Measurements from ENCODE around the gene EML2.
"Not testable (repeated sequence)": the region's sequence is repeated elsewhere in the genome, so short reads cannot be mapped to it uniquely, and the experiment has no call there.

Gene EML2

GRCh38 chr19:45615795-45616703, 23.1 kb downstream of the EML2 start:
- DNase-seq (ENCODE audit: low spot score) = peak; percentile 93

GRCh38 chr19:45615056-45615455, 24.1 kb downstream of the EML2 start:
- not testable (repeated sequence) for DNase-seq (ENCODE audit: low spot score)

GRCh38 chr19:45613926-45614725, 25.1 kb downstream of the EML2 start:
- DNase-seq (ENCODE audit: low spot score) = no peak

- no peak for DNase-seq (ENCODE audit: low spot score)
Measured at GRCh38 chr19:45608948-45609347, 30.2 kb downstream of the EML2 start.

GRCh38 chr19:45607071-45608029, 31.8 kb downstream of the EML2 start:
- peak; percentile 85 for DNase-seq (ENCODE audit: low spot score)

GRCh38 chr19:45601524-45602374, 37.4 kb downstream of the EML2 start, which contains the start of gene GPR4:
Gene GPR4 (minus strand): TSS chr19:45602212. CDS start chr19:45591866, 10,346 bp downstream.
- DNase-seq (ENCODE audit: low spot score) = no peak

- DNase-seq (ENCODE audit: low spot score) = no peak
Measured at GRCh38 chr19:45601115-45601514, 38.1 kb downstream of the EML2 start.

- no peak for DNase-seq (ENCODE audit: low spot score)
Measured at GRCh38 chr19:45600340-45600885, 38.8 kb downstream of the EML2 start.

GRCh38 chr19:45599286-45599685, 39.9 kb downstream of the EML2 start:
- DNase-seq (ENCODE audit: low spot score) = no peak

GRCh38 chr19:45598267-45599001, 40.8 kb downstream of the EML2 start:
- DNase-seq (ENCODE audit: low spot score) = no peak

- no peak for DNase-seq (ENCODE audit: low spot score)
Measured at GRCh38 chr19:45597425-45598111, 41.6 kb downstream of the EML2 start.

GRCh38 chr19:45595814-45596213, 43.4 kb downstream of the EML2 start:
- no peak for DNase-seq (ENCODE audit: low spot score)

- no peak for DNase-seq (ENCODE audit: low spot score)
Measured at GRCh38 chr19:45593520-45593919, 45.7 kb downstream of the EML2 start.

GRCh38 chr19:45592366-45592765, 46.8 kb downstream of the EML2 start:
- DNase-seq (ENCODE audit: low spot score) = no peak

- no peak for DNase-seq (ENCODE audit: low spot score)
Measured at GRCh38 chr19:45591638-45592005, 47.6 kb downstream of the EML2 start.

- no peak for DNase-seq (ENCODE audit: low spot score)
Measured at GRCh38 chr19:45591004-45591637, 48.1 kb downstream of the EML2 start.

- DNase-seq (ENCODE audit: low spot score) = no peak
Measured at GRCh38 chr19:45590300-45591003, 48.7 kb downstream of the EML2 start.

GRCh38 chr19:45589768-45590167, 49.4 kb downstream of the EML2 start:
- DNase-seq (ENCODE audit: low spot score) = no peak

Measured in left forelimb (tissue), 1 donor.